NT2/D1 (cell line): ENCODE measurements around the gene ACAP3.

ENCODE experiments used
- YY1 ChIP-seq: IDR thresholded peaks from 2 replicates; pipeline ENCODE4 v1.6.1; 2011; ENCODE audit not compliant: insufficient read length, insufficient read depth
- ZNF274 ChIP-seq: IDR thresholded peaks from 2 replicates; pipeline ENCODE4 v1.6.1; 2011; ENCODE audit warnings: mild to moderate bottlenecking, low read depth, low read length

- TF ChIP-seq ZNF274 (no peak), YY1 (no peak)
These were observed 21.8 kb upstream of the ACAP3 start for GRCh38 chr1:1329304-1330210.
